OCI-LY3 (cell line): ENCODE data around the gene CFAP221.

Source experiments
- H2AFZ ChIP-seq: fragments of 200-600, 300-600 bp; shearing (Covaris generic); 2 replicates; pipeline ENCODE4 v1.6.0; 2014; ENCODE audit warnings: antibody characterized with exemption, low read depth, low read length
- H3K27ac ChIP-seq: fragments of 200-600, 300-600 bp; sonication (generic); 2 replicates; pipeline ENCODE4 v1.5.1; 2014; ENCODE audit warnings: mild to moderate bottlenecking, low read length, moderate library complexity, mixed read lengths
- H3K27me3 ChIP-seq: fragments of 200-600, 300-600 bp; sonication (generic); 2 replicates; pipeline ENCODE4 v1.6.1; 2014; ENCODE audit warnings: low read depth, low read length, mixed read lengths
- H3K36me3 ChIP-seq: fragments of 200-600, 300-600 bp; sonication (generic); replicated peaks from 2 replicates; pipeline ENCODE3; 2014; ENCODE audit warnings: low read depth, low read length, mixed read lengths
- H3K4me1 ChIP-seq: fragments of 300-600, 200-600 bp; sonication (generic); 2 replicates; pipeline ENCODE4 v1.6.1; 2014; ENCODE audit warnings: low read length, mixed read lengths
- H3K4me2 ChIP-seq: fragments of 200-600, 300-600 bp; sonication (generic); 2 replicates; pipeline ENCODE4 v1.6.1; 2014; ENCODE audit warnings: low read length, mixed read lengths
- H3K4me3 ChIP-seq: fragments of 300-600, 200-600 bp; sonication (generic); 2 replicates; pipeline ENCODE4 v1.5.1; 2014; ENCODE audit warnings: antibody characterized with exemption, mild to moderate bottlenecking, low read length, moderate library complexity
- H3K79me2 ChIP-seq: fragments of 300-600, 200-600 bp; shearing (Covaris generic); 2 replicates; pipeline ENCODE4 v1.6.1; 2014; ENCODE audit warnings: mild to moderate bottlenecking, low read length, mixed read lengths
- H3K9ac ChIP-seq: fragments of 300-600, 200-600 bp; shearing (Covaris generic); 2 replicates; pipeline ENCODE4 v1.6.0; 2014; ENCODE audit warnings: mild to moderate bottlenecking, low read length, moderate library complexity
- H3K9me3 ChIP-seq: fragments of 200-600, 300-600 bp; shearing (Covaris generic); 2 replicates; pipeline ENCODE4 v1.6.1; 2014; ENCODE audit warnings: low read length, mixed read lengths; ENCODE audit not compliant: insufficient read depth
- H4K20me1 ChIP-seq: fragments of 200-600, 300-600 bp; sonication (generic); 2 replicates; pipeline ENCODE4 v1.6.1; 2016; ENCODE audit warnings: low read length, mixed read lengths; ENCODE audit not compliant: insufficient read depth
- CTCF ChIP-seq: fragments of 200-600, 300-600 bp; sonication (generic); IDR thresholded peaks from 2 replicates; pipeline ENCODE4 v1.5.1; 2014; ENCODE audit warnings: antibody characterized with exemption, low read length, low read depth
- EZH2phosphoT487 ChIP-seq: fragments of 200-600 bp; shearing (Covaris generic); IDR thresholded peaks from 2 replicates; pipeline ENCODE4 v1.6.1; 2018; ENCODE audit warnings: antibody characterized with exemption, mixed run types, low read depth

The CFAP221 gene

GRCh38 chr2:119511989-119512388 lies 32.3 kb upstream of the CFAP221 start:
- TF ChIP-seq EZH2phosphoT487 (no peak), CTCF (no peak)
- H3K27me3 ChIP-seq, result peaks cover 24% of the 10 kb centered on the region
- H3K9ac ChIP-seq, result no peak overlapping the region
- no peak overlapping the region for H3K4me3 ChIP-seq
- H3K4me2 ChIP-seq, result no peak overlapping the region
- no peaks in the 10 kb centered on the region for H4K20me1 ChIP-seq
- H3K36me3 ChIP-seq, result no peaks in the 10 kb centered on the region
- no peak overlapping the region for H3K27ac ChIP-seq
- H3K79me2 ChIP-seq, result no peaks in the 10 kb centered on the region
- no peaks in the 10 kb centered on the region for H3K9me3 ChIP-seq
- H2AFZ ChIP-seq, result no peak overlapping the region
- peaks cover 5% of the 10 kb centered on the region; the same call in 1 of the 2 replicates for H3K4me1 ChIP-seq

GRCh38 chr2:119512946-119513345 lies 31.3 kb upstream of the CFAP221 start:
- H3K27ac ChIP-seq, result no peak overlapping the region
- no peak overlapping the region for H3K4me3 ChIP-seq
- H3K4me1 ChIP-seq, result 0 out of 2 replicates have a peak, but pooled peaks cover 3% of the 10 kb centered on the region
- H2AFZ ChIP-seq, result no peak overlapping the region
- H3K9me3 ChIP-seq, result no peaks in the 10 kb centered on the region
- no peaks in the 10 kb centered on the region for H3K36me3 ChIP-seq
- H3K9ac ChIP-seq, result no peak overlapping the region
- H3K27me3 ChIP-seq, result peaks cover 24% of the 10 kb centered on the region
- no peak for TF ChIP-seq CTCF
- TF ChIP-seq EZH2phosphoT487, result no peak
- H3K79me2 ChIP-seq, result no peaks in the 10 kb centered on the region
- H3K4me2 ChIP-seq, result no peak overlapping the region
- no peaks in the 10 kb centered on the region for H4K20me1 ChIP-seq

GRCh38 chr2:119513832-119514231 lies 30.4 kb upstream of the CFAP221 start:
- H3K4me3 ChIP-seq, result no peak overlapping the region
- TF ChIP-seq CTCF (no peak), EZH2phosphoT487 (no peak)

GRCh38 chr2:119516121-119516520 lies 28.1 kb upstream of the CFAP221 start:
- Histone ChIP-seq H3K9ac (no peak overlapping the region), H3K27ac (no peak overlapping the region), H2AFZ (no peak overlapping the region), H3K4me3 (no peak overlapping the region), H3K4me2 (no peak overlapping the region), H3K79me2 (no peaks in the 10 kb centered on the region), H3K4me1 (0 out of 2 replicates have a peak, but pooled peaks cover 3% of the 10 kb centered on the region), H3K9me3 (no peaks in the 10 kb centered on the region), H3K27me3 (peaks cover 24% of the 10 kb centered on the region), H3K36me3 (no peaks in the 10 kb centered on the region), H4K20me1 (no peaks in the 10 kb centered on the region)
- TF ChIP-seq EZH2phosphoT487 (no peak), CTCF (no peak)

More at GRCh38 chr2:119513832-119514231, 30.4 kb upstream of the CFAP221 start:
- no peak overlapping the region for H3K27ac ChIP-seq
- no peaks in the 10 kb centered on the region for H4K20me1 ChIP-seq
- 0 out of 2 replicates have a peak, but pooled peaks cover 3% of the 10 kb centered on the region for H3K4me1 ChIP-seq
- H3K27me3 ChIP-seq, result peaks cover 24% of the 10 kb centered on the region
- H3K9me3 ChIP-seq, result no peaks in the 10 kb centered on the region
- no peaks in the 10 kb centered on the region for H3K79me2 ChIP-seq
- no peak overlapping the region for H3K9ac ChIP-seq
- no peak overlapping the region for H2AFZ ChIP-seq
- H3K36me3 ChIP-seq, result no peaks in the 10 kb centered on the region
- H3K4me2 ChIP-seq, result no peak overlapping the region
